Left cardiac atrium (tissue), 4 donors: ENCODE data around the gene KCNH6. TPM values are rescaled to one million over a fixed set of nuclear protein-coding genes. Genes with fewer than 3 reads are reported as not detected.

Experiments used
- ATAC-seq, 2 donors: fragments of 200-7000 bp; cut with Tn5 transposase; one replicate each; pipeline ENCODE4 v1.9.1; 2020; ENCODE audit warnings: mild to moderate bottlenecking in 2 of 2, moderate library complexity in 2 of 2
- DNase-seq: peaks from one replicate; pipeline ENCODE4 v3.0.0-alpha.2; 2020
- intact Hi-C, 2 donors: fragments of 100-400 bp; cut with DNase I; formaldehyde crosslinking; loops; one replicate each; pipeline versions ENCODE4 v1.14.1 to v1.15.1; 2022 to 2023
- total RNA-seq, 2 donors: library from RNA; stranded (reverse); fragmentation: NEBNext Ultra II Directional; extraction: Animal tissue kit (Norgen Biotek cat#: 25700); gene quantifications; one replicate each; pipeline ENCODE4 v1.2.1, GENCODE V29; 2021
- donor health status: DM: no; HTN: yes; CAD: no.
- donor health status: DM: no; HTN: yes; CAD: no; lungs with severe emphysema.
- donor health status: DM: yes; HTN: yes; CAD: no.
- donor health status: Dilated cardiomyopathy.

KCNH6 gene
- total RNA-seq, 2 donors from 2014 or later = not detected

DNA sequence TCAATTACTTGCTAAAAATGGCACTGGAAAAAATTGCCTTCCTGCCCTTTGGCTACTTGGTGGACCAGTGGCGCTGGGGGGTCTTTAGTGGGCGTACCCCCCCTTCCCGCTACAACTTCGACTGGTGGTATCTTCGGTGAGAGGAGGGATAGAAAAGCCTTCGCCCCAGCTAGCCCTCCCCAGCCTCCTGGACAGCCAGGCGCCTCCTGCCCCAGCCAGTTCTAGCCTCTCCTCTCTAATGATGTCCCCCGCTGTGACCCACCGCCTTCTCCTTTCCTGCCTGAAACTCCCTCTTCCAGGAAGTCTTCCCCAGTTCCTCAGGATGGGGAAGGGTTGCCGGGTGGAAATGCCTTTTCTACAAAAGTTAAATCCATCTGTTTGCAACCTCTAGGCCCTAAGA, 40.1 kb upstream of the KCNH6 start:
- ATAC-seq = no peak
- intact Hi-C loops = no loop called here
- DNase-seq = no peak

DNA sequence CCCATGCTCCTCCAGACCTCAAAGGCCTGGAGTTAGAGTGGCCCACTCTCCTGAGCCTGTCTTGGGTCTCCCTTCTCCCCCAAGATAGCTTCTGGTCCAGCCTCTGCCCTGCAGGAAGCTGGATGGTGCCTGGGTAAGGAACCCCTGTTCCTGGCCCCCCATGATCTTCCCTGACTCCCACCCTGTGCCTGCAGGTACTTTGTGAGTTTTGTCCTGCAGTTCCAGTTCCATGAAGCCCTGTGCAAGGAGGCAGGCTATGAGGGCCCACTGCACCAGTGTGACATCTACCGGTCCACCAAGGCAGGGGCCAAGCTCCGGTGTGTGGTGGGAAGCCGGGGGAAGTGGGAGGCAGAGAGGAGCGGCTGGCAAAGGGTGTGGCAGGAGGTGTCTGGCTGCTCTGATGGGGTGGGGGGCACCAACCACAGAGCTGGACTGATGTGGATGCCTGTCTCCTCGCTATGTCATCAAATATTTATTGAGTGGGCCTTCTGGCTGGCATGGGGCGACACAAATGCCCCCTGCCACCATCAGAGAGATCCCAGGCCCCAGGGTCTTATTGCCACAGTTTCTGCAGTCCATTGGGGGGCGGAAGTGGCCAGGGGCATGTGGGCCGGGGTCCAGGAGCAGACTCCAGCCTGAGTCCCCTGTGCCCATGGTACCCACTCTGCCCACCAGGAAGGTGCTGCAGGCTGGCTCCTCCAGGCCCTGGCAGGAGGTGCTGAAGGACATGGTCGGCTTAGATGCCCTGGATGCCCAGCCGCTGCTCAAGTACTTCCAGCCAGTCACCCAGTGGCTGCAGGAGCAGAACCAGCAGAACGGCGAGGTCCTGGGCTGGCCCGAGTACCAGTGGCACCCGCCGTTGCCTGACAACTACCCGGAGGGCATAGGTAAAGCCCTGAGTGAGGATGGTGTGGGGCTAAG, 39.2 kb upstream of the KCNH6 start:
- DNase-seq = no peak
- intact Hi-C loops = no loop called here
- ATAC-seq = no peak

DNA sequence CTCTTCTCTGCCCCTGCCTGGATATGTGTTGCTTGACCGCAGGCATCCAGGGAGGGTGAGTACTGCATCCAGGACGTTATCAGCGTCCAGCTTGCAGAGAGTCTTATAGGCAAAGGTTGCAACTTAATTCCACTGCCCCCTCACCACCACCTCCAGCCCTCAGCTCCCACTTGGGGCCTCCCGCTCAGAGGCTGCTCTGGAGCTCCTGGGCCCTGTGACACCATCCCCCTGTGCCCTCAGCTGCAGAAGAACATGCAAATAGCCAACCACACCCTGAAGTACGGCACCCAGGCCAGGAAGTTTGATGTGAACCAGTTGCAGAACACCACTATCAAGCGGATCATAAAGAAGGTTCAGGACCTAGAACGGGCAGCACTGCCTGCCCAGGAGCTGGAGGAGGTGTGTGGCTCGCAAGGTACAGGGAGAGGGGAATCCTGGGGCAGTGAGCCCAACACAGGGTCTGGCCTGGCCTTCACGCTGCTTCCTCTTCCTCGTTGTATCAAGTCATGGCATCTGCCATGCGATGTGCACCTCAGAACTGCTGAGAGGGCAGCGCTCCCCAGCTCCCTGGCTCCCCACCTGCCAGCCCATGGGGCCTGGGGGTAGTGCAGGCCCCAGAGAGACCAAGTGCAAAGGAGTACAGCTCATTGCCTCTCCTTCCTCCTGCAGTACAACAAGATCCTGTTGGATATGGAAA, 36.7 kb upstream of the KCNH6 start:
- intact Hi-C loops = no loop called here
- DNase-seq (no peak), ATAC-seq (no peak)

GRCh38 chr17:63487014-63487339, 36.2 kb upstream of the KCNH6 start:
- intact Hi-C loops = no loop called here
- DNase-seq (no peak), ATAC-seq (no peak)

GRCh38 chr17:63488851-63489250, 34.3 kb upstream of the KCNH6 start:
- intact Hi-C loops = no loop called here
- DNase-seq (no peak), ATAC-seq (no peak)

DNA sequence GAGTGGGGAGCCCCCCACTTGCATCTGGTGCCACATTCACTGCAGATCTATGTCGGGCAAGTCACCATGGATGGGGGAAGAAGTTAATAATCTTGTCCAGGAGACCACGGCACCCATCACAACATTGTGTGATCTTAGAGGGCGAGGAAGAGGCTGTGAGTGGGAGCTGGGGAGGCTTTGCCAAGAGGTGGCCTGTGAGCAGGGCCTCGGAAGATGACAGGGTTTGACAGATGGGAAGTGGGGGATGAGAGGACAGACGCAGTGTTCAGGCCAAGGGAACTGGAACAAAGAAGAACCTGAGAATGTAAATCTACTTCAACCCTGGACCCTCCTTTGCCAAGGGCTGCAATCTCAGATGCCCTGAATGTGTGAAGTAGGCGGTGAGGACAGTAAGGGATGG, 33.9 kb upstream of the KCNH6 start:
- intact Hi-C loops = no loop called here
- DNase-seq = no peak
- ATAC-seq = no peak

- ATAC-seq (no peak), DNase-seq (no peak)
- intact Hi-C loops = no loop called here
Observed at GRCh38 chr17:63490329-63490728, 32.8 kb upstream of the KCNH6 start.

- ATAC-seq (no peak), DNase-seq (no peak)
- intact Hi-C loops = no loop called here
Observed at GRCh38 chr17:63490858-63491400, 32.2 kb upstream of the KCNH6 start.

DNA sequence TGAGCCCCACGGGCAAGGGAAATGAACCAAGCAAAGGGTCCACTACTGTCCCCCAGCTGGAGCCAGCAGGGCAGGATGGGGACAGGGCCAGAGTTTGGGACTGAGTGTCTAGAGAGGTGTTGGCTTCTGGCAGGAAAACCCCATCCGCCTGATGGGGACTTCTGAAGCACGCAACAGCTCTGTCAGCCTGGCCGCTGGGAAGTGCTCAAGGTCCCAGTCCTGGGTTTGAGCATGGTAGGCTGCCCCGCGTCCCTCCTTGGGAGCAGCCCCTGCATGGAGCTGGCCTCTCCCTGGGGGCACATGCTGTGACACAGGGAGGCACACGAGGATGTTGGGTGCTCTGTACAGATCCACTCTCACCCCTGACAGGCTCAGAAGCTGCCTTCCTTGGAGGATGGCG, 31.7 kb upstream of the KCNH6 start:
- ATAC-seq = no peak
- intact Hi-C loops = no loop called here
- no peak for DNase-seq

- intact Hi-C loops = no loop called here
- ATAC-seq = no peak
- no peak for DNase-seq
Observed at GRCh38 chr17:63491977-63492618, 31.1 kb upstream of the KCNH6 start.

GRCh38 chr17:63492940-63493339, 30.2 kb upstream of the KCNH6 start:
- intact Hi-C loops = no loop called here
- DNase-seq (no peak), ATAC-seq (no peak)

DNA sequence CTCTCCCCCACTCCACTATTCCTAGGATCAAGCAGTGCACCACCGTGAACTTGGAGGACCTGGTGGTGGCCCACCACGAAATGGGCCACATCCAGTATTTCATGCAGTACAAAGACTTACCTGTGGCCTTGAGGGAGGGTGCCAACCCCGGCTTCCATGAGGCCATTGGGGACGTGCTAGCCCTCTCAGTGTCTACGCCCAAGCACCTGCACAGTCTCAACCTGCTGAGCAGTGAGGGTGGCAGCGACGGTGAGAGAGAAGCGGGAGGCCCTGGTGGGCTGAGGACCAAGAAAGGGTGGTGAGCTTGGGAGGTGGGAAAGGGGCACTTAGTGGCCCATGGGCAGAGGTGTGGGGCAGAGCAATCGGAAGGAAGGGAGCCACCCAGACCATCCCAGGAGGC, 29.7 kb upstream of the KCNH6 start:
- intact Hi-C loops = no loop called here
- DNase-seq (no peak), ATAC-seq (no peak)

GRCh38 chr17:63494300-63494928, 28.7 kb upstream of the KCNH6 start:
- intact Hi-C loops = no loop called here
- DNase-seq (no peak), ATAC-seq (no peak)

DNA sequence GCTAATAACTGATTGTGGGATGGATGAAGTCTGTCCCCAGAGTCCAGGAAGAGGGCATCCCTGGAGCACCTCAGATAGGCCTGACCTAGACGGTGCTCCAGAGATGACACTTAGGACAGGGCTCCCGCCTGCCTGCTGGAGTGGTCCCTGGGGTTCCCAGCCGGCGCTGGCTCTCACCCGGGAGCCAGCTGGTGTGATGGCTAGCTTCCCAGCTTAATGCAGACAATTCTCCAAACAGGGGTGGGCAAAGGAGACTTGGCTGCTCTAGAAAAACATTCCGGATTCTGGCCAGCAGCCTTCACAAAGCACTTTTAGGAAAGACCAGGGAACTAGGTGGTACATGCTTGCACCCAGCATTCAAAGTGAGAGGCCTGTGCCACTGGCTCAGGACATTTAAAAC, 27.7 kb upstream of the KCNH6 start:
- intact Hi-C loops = no loop called here
- no peak for DNase-seq

GRCh38 chr17:63496177-63496576, 27.0 kb upstream of the KCNH6 start:
- intact Hi-C loops = no loop called here
- DNase-seq (no peak), ATAC-seq (no peak)

More for the DNA sequence above, 27.7 kb upstream of the KCNH6 start:
- ATAC-seq = no peak

GRCh38 chr17:63496663-63497400, 26.3 kb upstream of the KCNH6 start:
- no peak for ATAC-seq
- no peak for DNase-seq
- intact Hi-C loops = no loop called here

GRCh38 chr17:63497708-63498483, 25.3 kb upstream of the KCNH6 start:
- intact Hi-C loops = no loop called here
- no peak for ATAC-seq
- no peak for DNase-seq

GRCh38 chr17:63498626-63499195, 24.4 kb upstream of the KCNH6 start:
- no peak for ATAC-seq
- intact Hi-C loops = no loop called here
- DNase-seq = no peak
